T-cell (primary cell): ENCODE measurements around the gene TDP1. TPM values are rescaled to one million over a fixed set of nuclear protein-coding genes. Genes with fewer than 3 reads are reported as not detected.

Experiments used
- ATAC-seq, 4 experiments: fragments of 200-7000 bp in 3 of 4; fragments of 150-1000 bp in 1 of 4; cut with Tn5 transposase; replicated peaks in 1 of 4; 1 replicate in 3 of 4; 2 replicates in 1 of 4; pipeline ENCODE4 v1.10.0; 2021; ENCODE audit warnings: moderate library complexity in 3 of 4, mild to moderate bottlenecking in 2 of 4, moderate number of reproducible peaks in 1 of 4
- CTCF ChIA-PET, 2 donors: fragments of 300-600 bp; sonication (Branson Sonifier 250); formaldehyde crosslinking; loops; one replicate each; lab custom pipeline; 2022; ENCODE audit warnings: antibody characterized with exemption in 2 of 2; lab: Charles Lee
- POLR2A ChIA-PET, 2 donors: fragments of 300-600 bp; sonication (Branson Sonifier 250); formaldehyde crosslinking; loops; one replicate each; lab custom pipeline; 2022; ENCODE audit warnings: antibody characterized with exemption in 2 of 2; lab: Charles Lee
- DNase-seq, 35 experiments: peaks; one replicate each; pipeline versions ENCODE4 v3.0.0 to v3.0.0-alpha.2; 2013 to 2023
- H3K27ac ChIP-seq: one replicate; pipeline ENCODE4 v1.5.1; 2013; ENCODE audit warnings: low read length
- H3K27me3 ChIP-seq, 2 experiments: replicated peaks in 1 of 2; 1 replicate in 1 of 2; 2 replicates in 1 of 2; pipeline versions ENCODE4 v1.6.1 to v1.7.0; 2013; ENCODE audit warnings: low read length in 1 of 2, mixed read lengths in 1 of 2; ENCODE audit not compliant: control insufficient read depth in 2 of 2, insufficient read depth in 2 of 2; ENCODE audit errors: extremely low read depth in 1 of 2
- H3K36me3 ChIP-seq, 2 donors: 1 replicate in 1 of 2; 2 replicates in 1 of 2; pipeline versions ENCODE4 v1.6.1 to v1.7.0; 2013; ENCODE audit warnings: low read length in 1 of 2; ENCODE audit not compliant: control insufficient read depth in 2 of 2, insufficient read depth in 1 of 2; ENCODE audit errors: extremely low read depth in 1 of 2
- H3K4me1 ChIP-seq, 2 experiments: 1 replicate in 1 of 2; 2 replicates in 1 of 2; pipeline versions ENCODE4 v1.6.1 to v1.7.0; 2013; ENCODE audit warnings: low read length in 2 of 2, mixed read lengths in 1 of 2; ENCODE audit not compliant: insufficient read depth in 2 of 2, control insufficient read depth in 1 of 2; ENCODE audit errors: extremely low read depth in 1 of 2
- H3K4me3 ChIP-seq, 2 donors: 1 replicate in 1 of 2; 2 replicates in 1 of 2; pipeline versions ENCODE4 v1.5.1 to v1.7.0; 2013; ENCODE audit warnings: mild to moderate bottlenecking in 2 of 2, low read length in 1 of 2, moderate library complexity in 1 of 2; ENCODE audit not compliant: control insufficient read depth in 1 of 2; ENCODE audit errors: extremely low read depth in 1 of 2
- H3K9me3 ChIP-seq: 2 replicates; pipeline ENCODE4 v1.7.0; 2013
- H3K27ac Mint-ChIP-seq, 2 donors: one replicate each; pipeline ENCODE4 v1.8.0; 2020 to 2021; ENCODE audit warnings: mild to moderate bottlenecking in 2 of 2, mixed read lengths in 2 of 2
- H3K27me3 Mint-ChIP-seq, 2 donors: one replicate each; pipeline ENCODE4 v1.8.0; 2021 to 2022; ENCODE audit warnings: mixed read lengths in 2 of 2
- H3K36me3 Mint-ChIP-seq: one replicate; pipeline ENCODE4 v1.8.0; 2021; ENCODE audit warnings: mixed read lengths
- H3K4me1 Mint-ChIP-seq, 3 donors: one replicate each; pipeline ENCODE4 v1.8.0; 2020 to 2022; ENCODE audit warnings: mixed read lengths in 3 of 3, mild to moderate bottlenecking in 1 of 3
- H3K4me3 Mint-ChIP-seq, 3 donors: one replicate each; pipeline ENCODE4 v1.8.0; 2020 to 2022; ENCODE audit warnings: mild to moderate bottlenecking in 3 of 3, mixed read lengths in 3 of 3, moderate library complexity in 3 of 3
- H3K9me3 Mint-ChIP-seq, 3 donors: one replicate each; pipeline ENCODE4 v1.8.0; 2020 to 2022; ENCODE audit warnings: mixed read lengths in 3 of 3
- WGBS: methylation state at CpG from one replicate; pipeline ENCODE4 v1.1.5; 2013; ENCODE audit warnings: missing lambda C conversion rate; ENCODE audit not compliant: insufficient coverage; 5-methylcytosine and 5-hydroxymethylcytosine counted together
- total RNA-seq, 35 experiments: library from RNA in 6 of 35; stranded (reverse) in 6 of 35; fragments of 120-200 nt in 1 of 35; gene quantifications; one replicate each; pipeline versions ENCODE4 v1.2.1 to v1.2.4 and lab custom pipeline; 2013 to 2026

The TDP1 gene
- total RNA-seq, 5 donors from 2014 or later (not counting 1 experiment from before 2014, with no cell fraction given): 42.8 to 72.9 (median 44.4) TPM

- Histone ChIP-seq H3K9me3 (no peaks in the 10 kb centered on the region), H3K27ac (no peak overlapping the region), H3K27me3 (no peaks in the 10 kb centered on the region), H3K4me1 (no peaks in the 10 kb centered on the region), H3K4me3 (no peak overlapping the region), H3K36me3 (no peaks in the 10 kb centered on the region)
- ATAC-seq (no peak), DNase-seq (no peak)
- ChIA-PET CTCF (no interaction called here), POLR2A (no interaction called here)
- no CpG with 5 or more reads among the region's 3 CpGs for WGBS
- H3K27me3 Mint-ChIP-seq: no peaks in the 10 kb centered on the region
- no peak overlapping the region for H3K27ac Mint-ChIP-seq
- no peak overlapping the region for H3K4me3 Mint-ChIP-seq
- H3K4me1 Mint-ChIP-seq: no peaks in the 10 kb centered on the region
- H3K9me3 Mint-ChIP-seq: no peaks in the 10 kb centered on the region
- peaks cover 6% of the 10 kb centered on the region for H3K36me3 Mint-ChIP-seq
Observed at GRCh38 chr14:89936654-89937185, 19.0 kb upstream of the TDP1 start.

GRCh38 chr14:89941830-89942377, 13.8 kb upstream of the TDP1 start:
- no CpG with 5 or more reads among the region's 2 CpGs for WGBS
- no peak overlapping the region for H3K4me3 Mint-ChIP-seq
- CTCF ChIA-PET: interaction anchor here (0.7 kb wide), 3 partner anchors 32 to 729 kb away, joined by 3 to 4 read pairs (median 4); no protein-coding TSS in a partner anchor

GRCh38 chr14:89947344-89947743, 8.4 kb upstream of the TDP1 start:
- no peaks in the 10 kb centered on the region for H3K9me3 ChIP-seq
- H3K4me1 Mint-ChIP-seq: no peaks in the 10 kb centered on the region
- H3K27me3 ChIP-seq: no peaks in the 10 kb centered on the region
- peaks cover 0 to 3% (median 0%) of the 10 kb centered on the region in 3 donors for H3K9me3 Mint-ChIP-seq
- ChIA-PET CTCF (interaction anchor here in 1 of 2 donors (0.5 kb wide), 1 partner anchor 275 kb away, joined by 3 read pairs; no protein-coding TSS in a partner anchor), POLR2A (no interaction called here)
- H3K4me1 ChIP-seq: no peaks in the 10 kb centered on the region
- H3K27ac ChIP-seq: no peak overlapping the region
- no peak for DNase-seq
- H3K27ac Mint-ChIP-seq: no peak overlapping the region
- H3K36me3 Mint-ChIP-seq: peaks cover 6% of the 10 kb centered on the region
- no peaks in the 10 kb centered on the region for H3K27me3 Mint-ChIP-seq
- no peak overlapping the region for H3K4me3 ChIP-seq
- H3K4me3 Mint-ChIP-seq: no peak overlapping the region
- H3K36me3 ChIP-seq: no peaks in the 10 kb centered on the region
- no peak for ATAC-seq

More at GRCh38 chr14:89941830-89942377, 13.8 kb upstream of the TDP1 start:
- Histone ChIP-seq H3K4me3 (no peak overlapping the region), H3K9me3 (no peaks in the 10 kb centered on the region), H3K27ac (no peak overlapping the region), H3K4me1 (no peaks in the 10 kb centered on the region), H3K36me3 (no peaks in the 10 kb centered on the region), H3K27me3 (no peaks in the 10 kb centered on the region)
- Mint-ChIP-seq H3K36me3 (no peaks in the 10 kb centered on the region), H3K27ac (no peak overlapping the region), H3K27me3 (no peaks in the 10 kb centered on the region), H3K4me1 (no peaks in the 10 kb centered on the region), H3K9me3 (no peaks in the 10 kb centered on the region)
- no peak for DNase-seq
- POLR2A ChIA-PET: no interaction called here
- ATAC-seq: no peak

GRCh38 chr14:89952576-89952975, 3.2 kb upstream of the TDP1 start:
- Histone ChIP-seq H3K4me1 (peaks cover 17 to 22% of the 10 kb centered on the region in 2 experiments), H3K27me3 (no peaks in the 10 kb centered on the region), H3K9me3 (no peaks in the 10 kb centered on the region), H3K27ac (no peak overlapping the region), H3K4me3 (no peak overlapping the region), H3K36me3 (peaks cover 0 to under 1% of the 10 kb centered on the region in 2 donors)
- 80% methylated on average over 1 of the region's 2 CpGs for WGBS
- Mint-ChIP-seq H3K36me3 (peaks cover 10% of the 10 kb centered on the region), H3K9me3 (peaks cover 0 to 3% (median 0%) of the 10 kb centered on the region in 3 donors), H3K4me3 (no peak overlapping the region), H3K4me1 (peaks cover 24 to 31% (median 27%) of the 10 kb centered on the region in 3 donors), H3K27ac (no peak overlapping the region), H3K27me3 (no peaks in the 10 kb centered on the region)
- ATAC-seq (no peak), DNase-seq (no peak)
- ChIA-PET CTCF (interaction anchor here in 1 of 2 donors (0.6 kb wide), 1 partner anchor 9 kb away, joined by 3 read pairs; no protein-coding TSS in a partner anchor), POLR2A (interaction anchor here in 1 of 2 donors (0.7 kb wide), 1 partner anchor 925 kb away, joined by 5 read pairs; no protein-coding TSS in a partner anchor)

- H3K36me3 ChIP-seq: peaks cover 3 to 8% of the 10 kb centered on the region in 2 donors
- no peak overlapping the region for H3K27ac ChIP-seq
- H3K4me3 Mint-ChIP-seq: peak overlapping the region; percentile 85 to 94 (median 92)
- ATAC-seq (no peak), DNase-seq (no peak)
- no CpG with 5 or more reads among the region's 1 CpG for WGBS
- H3K9me3 Mint-ChIP-seq: peaks cover 0 to under 1% (median 0%) of the 10 kb centered on the region in 3 donors
- POLR2A ChIA-PET: interaction anchor here (0.6 to 1.3 kb wide), 3 partner anchors 19 to 312 kb away, joined by 3 to 6 read pairs (median 3); no protein-coding TSS in a partner anchor
- no peaks in the 10 kb centered on the region for H3K27me3 ChIP-seq
- peaks cover 34 to 41% (median 37%) of the 10 kb centered on the region in 3 donors for H3K4me1 Mint-ChIP-seq
- H3K4me3 ChIP-seq: no peak overlapping the region
- no peaks in the 10 kb centered on the region for H3K27me3 Mint-ChIP-seq
- peaks cover 17 to 30% of the 10 kb centered on the region in 2 experiments for H3K4me1 ChIP-seq
- H3K36me3 Mint-ChIP-seq: peaks cover 15% of the 10 kb centered on the region
- no peaks in the 10 kb centered on the region for H3K9me3 ChIP-seq
- CTCF ChIA-PET: interaction anchor here (1.1 kb wide), 2 partner anchors 20 to 523 kb away, joined by 3 to 4 read pairs; no protein-coding TSS in a partner anchor
- peak overlapping the region in 1 of 2 donors; percentile 92 for H3K27ac Mint-ChIP-seq
Observed at GRCh38 chr14:89953602-89954001, 2.1 kb upstream of the TDP1 start.
